Upper lobe of left lung (tissue), 4 donors: ENCODE results near the gene ZNF605.

Experiments used
- EP300 ChIP-seq, 4 donors: sonication (generic); formaldehyde crosslinking; IDR thresholded peaks; one replicate each; pipeline ENCODE4 v1.5.1; 2017; ENCODE audit warnings: antibody characterized with exemption in 4 of 4, control low read depth in 2 of 4
- POLR2A ChIP-seq, 4 donors: fragments of 450-650 bp; IDR thresholded peaks; one replicate each; pipeline ENCODE4 v1.5.1; 2016 to 2017; ENCODE audit warnings: antibody characterized with exemption in 4 of 4, mild to moderate bottlenecking in 2 of 4

DNA sequence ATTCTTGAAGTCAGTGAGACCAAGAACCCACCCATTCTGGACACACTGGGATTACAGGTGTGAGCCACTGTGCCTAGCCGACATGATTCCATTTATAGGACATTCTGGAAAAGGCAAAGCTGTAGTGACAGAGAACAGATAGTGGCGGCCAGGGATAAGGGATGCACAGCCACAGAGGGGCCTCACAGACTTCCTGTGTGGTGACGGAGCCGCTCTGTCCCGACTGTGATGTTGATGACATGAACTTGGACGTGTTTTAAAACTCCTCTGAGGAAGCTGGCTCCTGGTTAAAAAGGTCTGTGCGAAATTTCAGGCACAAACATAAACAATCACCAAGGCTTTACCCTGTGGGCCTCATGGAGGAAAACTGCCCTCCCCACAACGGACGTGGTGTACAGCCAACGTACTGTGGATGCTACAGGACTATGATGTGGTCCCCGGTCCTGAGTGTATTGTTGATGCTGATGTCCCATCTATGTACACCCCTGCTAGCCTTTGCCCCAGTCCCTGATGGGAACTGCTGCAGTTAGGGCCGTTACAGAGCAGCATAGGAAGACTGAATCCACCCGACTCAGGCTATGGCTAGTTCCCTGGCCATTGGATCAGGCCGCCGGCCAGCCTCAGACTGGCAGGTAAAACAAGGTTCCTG is 15.9 kb downstream of the ZNF605 start:
- TF ChIP-seq POLR2A (IDR thresholded peaks at IDR 0.05) = no peak
- TF ChIP-seq EP300 (IDR thresholded peaks at IDR 0.05) = no peak
